GM18870 (cell line): ENCODE data around the gene PRDM16.

Experiments
- ATAC-seq: cut with Tn5 transposase; IDR thresholded peaks from one replicate; pipeline ENCODE4 v1.9.1; 2021; ENCODE audit warnings: moderate library complexity; ENCODE audit not compliant: unreplicated experiment

Gene PRDM16

DNA sequence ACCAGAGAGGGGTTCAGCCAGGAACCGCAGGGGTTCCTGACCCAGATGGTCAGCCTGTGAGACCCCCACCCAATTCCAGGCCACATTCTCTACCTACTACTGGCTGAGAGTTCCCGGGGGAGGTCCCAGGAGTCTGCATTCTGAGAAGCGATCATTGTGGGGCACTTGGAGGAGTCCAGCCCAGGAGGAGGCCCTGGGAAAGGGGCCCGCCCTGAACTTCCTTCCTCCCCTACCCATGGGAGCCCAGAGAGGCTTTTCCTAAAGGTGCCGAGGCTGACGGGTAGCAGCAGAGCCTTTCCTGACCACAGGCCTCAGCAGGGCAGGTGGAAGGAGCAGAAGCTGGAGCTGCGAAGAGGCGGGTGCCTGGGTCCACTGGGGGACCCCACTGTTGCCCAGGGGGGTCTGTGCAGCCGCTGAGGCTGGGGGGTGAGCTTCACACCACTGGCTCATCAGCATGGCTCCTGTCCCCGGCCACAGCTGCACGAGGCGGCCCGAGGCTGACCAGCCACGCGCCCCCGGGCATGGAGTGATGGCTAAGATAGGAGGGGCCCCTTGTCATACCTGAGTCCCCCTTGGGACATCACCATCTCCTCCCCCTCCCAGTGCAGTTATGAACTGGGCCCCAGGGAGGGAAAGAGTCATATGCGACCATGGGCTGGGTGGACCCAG, 127.7 kb downstream of the PRDM16 start:
- no peak for ATAC-seq

- ATAC-seq, result no peak
Observed at GRCh38 chr1:3197781-3198316, 128.8 kb downstream of the PRDM16 start.

- no peak for ATAC-seq
Observed at GRCh38 chr1:3198371-3199271, 129.6 kb downstream of the PRDM16 start.

DNA sequence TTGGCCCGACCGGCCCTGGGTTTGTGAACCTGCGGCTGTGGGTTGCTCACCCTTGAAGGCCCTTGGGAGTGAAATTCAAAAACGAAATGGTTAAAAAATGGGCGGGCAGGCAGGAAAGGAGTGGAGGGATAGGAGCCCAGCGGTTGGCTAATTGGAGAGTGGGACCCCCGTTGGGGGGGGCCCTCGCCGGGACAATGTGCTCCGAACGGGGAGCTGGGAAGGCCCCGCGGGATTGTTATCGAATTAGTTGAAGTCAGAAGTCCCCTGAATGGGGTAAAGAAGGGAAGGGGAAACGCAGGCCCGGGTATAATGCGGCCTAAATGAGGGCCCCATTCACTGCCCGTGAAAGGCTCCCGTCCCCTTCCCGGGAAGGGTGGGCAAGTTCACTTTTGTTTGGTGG, 135.7 kb downstream of the PRDM16 start:
- ATAC-seq, result no peak

DNA sequence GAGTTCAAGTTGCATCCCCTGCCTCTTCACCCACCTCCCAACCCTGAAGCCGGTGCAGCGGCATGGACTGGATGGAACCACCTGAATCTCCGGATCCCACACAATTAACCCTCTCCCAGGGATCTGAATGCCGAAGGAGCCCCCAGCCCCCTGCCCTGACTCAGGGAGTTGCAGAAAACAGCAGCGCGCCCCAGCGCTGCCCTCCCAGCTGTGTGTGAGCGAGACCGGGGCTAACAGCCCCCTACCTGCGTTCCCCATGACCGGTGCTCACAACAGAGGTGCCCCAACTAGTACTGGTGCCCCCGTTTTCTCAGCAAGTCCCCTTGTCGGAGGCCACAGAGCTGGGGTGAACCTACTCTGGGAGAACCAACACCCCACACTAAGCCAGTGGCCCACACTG, 136.8 kb downstream of the PRDM16 start:
- no peak for ATAC-seq

GRCh38 chr1:3206696-3207095, 137.7 kb downstream of the PRDM16 start:
- no peak for ATAC-seq

DNA sequence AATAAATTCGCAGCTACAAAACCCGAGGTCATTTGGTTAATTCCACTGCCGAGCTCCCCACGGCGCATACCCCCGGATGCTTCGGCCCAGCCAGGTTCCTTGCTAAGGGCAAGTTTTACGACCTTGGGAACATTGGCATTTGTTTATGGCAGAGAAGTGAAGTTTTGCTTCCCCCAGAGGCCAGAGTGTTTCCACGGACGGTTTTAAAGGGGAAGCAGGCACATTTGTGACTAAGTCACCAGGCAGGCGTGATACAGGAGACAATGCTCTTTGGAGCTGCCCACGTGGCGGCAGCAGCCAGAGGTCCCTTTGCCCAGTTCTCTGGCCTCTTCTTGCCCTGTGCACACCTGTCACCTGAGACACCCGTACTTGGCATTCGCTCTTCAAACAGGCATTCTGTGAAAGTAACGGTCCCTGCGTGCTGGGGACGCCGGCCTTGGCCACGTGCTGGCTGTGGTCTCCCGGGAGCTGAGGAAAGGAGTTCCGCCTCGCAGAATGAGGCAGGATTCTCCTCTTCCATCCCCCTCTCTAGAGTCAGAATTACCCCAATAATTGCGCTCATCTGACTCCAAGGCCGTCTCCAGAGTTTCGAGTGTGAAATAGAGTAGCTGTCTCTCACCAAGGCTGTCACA, 138.3 kb downstream of the PRDM16 start:
- no peak for ATAC-seq

DNA sequence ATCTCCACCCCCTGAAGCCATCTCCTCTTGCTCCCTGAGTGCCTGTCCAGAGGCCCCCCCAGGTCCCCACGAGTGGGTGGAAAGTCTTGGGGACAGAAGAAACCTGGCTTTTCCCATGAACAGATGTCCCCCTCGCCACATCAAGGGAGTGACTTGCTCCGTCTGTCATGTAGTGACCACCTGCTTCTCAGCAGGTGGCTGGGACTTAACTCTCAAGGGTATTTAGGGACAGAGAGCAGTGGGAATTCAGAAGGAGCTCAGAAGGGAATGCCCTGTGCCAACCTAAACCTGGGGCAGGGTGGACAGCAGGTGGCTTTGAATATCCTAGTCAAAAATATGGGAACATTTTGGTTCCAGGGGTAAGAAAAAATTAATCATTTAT, 139.8 kb downstream of the PRDM16 start:
- ATAC-seq, result no peak

DNA sequence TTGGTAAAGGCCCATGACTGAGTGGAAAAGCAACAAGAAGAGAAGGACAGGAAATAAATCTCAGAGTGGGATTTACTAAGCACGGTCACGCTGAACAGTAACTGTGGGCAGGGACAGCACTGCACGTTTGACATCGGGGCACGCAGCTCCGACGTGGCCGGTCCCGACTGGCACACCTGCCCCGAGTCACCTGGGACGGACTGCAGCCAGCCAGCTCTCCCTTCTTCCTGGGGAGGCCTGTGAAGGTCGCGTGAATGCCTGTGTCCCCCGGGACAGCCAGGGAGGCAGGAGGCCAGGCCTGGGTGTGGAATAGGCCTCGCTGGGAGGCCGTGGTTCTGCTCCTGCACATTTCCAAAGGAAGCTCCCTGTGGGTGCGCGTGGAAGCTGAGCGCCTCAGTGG, 140.2 kb downstream of the PRDM16 start:
- ATAC-seq, result no peak

DNA sequence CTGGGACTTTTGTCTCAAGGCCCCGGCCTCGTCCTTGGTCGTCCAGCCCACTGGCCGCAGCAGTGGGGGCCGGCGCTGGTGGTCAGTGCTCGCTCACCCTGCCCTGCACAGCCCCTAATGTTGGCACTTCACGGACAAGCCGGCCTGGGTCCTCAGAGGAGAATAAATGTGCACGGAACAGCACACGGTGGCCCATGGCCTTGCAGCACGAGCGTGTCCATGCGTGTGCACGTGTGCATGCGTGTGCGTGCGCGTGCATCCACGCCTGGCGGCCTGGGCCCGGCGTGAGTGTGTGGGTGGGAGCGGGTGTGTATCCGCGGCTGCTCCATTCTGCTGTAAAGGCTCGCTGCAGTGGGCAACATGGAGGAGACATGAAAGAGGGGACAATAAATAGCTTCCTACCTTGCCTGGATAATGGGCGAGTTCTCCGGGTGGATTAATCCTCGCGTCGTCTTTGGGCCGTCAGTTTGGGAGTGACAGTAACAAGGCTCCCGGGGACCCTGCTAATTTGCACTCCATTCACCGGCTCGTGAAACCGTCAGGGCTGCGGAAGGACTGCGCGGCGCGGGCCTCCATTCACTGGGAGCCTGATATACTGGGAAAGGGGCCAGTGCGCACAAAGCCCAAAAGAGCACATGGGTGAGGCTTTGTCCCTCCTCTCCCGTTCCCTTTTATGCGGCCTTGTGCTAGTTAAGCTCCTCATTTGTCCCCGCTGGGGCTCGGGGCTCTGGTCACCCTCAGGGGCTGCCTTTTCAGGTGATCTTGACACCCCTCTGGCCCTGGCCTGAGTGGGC, 142.8 kb downstream of the PRDM16 start:
- ATAC-seq, result no peak

- no peak for ATAC-seq
Observed at GRCh38 chr1:3212453-3213355, 143.7 kb downstream of the PRDM16 start.

GRCh38 chr1:3213730-3214129, 144.7 kb downstream of the PRDM16 start:
- no peak for ATAC-seq

- ATAC-seq, result no peak
Observed at GRCh38 chr1:3215198-3216014, 146.4 kb downstream of the PRDM16 start.

DNA sequence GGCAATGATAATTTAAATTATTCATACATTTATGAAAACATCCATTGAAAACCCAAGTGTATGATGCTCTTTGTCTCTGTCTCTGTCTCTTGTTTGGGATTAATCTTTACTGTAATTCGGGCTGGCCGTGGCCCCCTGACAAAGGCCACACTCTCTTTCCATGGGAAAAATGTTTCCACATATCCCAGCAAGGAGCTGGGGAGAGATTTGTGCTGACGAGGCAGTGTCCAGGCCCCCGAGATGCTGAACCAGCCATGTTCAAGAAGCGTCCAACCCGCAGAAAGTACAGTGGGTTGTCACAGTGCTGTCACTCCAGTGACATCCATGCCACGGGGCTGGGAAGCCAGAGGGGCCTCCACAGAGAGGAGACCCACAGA, 147.0 kb downstream of the PRDM16 start:
- ATAC-seq, result no peak

DNA sequence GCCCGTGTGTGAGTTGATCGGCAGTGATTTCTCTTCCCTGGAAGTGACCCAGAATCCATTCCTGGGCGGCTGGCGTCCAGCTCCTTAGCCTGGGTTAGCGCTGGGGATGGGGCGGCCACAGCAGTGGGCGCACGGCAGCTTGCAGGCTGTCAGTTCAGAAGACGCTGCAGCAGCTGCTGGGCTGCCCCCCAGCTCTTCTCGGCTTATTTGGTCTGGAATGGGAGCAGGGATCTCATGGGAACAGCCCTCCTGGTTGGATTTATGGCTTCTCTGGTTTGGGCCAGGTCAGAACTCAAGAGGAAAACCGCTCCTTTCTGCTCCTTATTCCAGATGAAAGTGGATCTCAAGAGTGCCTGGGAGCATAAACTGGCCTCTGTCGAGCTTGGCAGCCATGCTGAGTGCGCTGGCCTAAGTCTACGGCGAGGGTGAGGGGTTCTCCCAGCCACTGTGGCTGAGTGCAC, 148.2 kb downstream of the PRDM16 start:
- no peak for ATAC-seq

DNA sequence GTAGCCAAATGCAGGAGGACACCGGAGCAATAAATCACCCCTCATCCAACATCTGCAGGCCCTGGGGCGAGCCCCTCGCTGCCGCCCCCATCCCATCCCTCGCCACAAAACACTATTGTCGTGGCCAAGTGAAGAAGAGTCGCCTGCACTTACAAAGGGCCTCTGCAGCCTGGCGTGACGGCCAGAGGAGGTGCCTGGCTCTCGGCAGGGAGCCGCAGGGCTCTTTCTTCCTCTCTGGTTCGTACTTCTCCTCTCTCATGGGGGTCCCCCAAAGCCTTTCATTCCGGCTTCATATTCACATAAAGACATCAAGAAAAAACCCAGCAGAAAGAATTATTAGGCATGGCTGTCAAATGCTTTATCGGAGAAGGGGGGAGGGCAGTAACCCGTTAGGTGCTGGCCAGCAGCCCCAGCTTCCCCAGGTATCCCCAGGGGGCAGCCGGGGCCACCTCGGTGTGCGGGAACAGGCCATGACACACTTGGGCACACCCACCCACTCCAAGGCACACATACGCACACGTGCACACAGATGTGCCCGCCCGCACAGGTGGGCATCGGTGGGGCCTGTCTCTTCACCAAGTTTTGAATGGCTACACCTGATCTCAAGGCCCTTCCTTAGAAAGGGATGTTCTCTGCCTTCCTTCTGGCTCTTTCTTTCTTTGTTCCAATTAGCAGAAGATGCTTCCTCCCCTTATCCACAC, 149.1 kb downstream of the PRDM16 start:
- no peak for ATAC-seq

DNA sequence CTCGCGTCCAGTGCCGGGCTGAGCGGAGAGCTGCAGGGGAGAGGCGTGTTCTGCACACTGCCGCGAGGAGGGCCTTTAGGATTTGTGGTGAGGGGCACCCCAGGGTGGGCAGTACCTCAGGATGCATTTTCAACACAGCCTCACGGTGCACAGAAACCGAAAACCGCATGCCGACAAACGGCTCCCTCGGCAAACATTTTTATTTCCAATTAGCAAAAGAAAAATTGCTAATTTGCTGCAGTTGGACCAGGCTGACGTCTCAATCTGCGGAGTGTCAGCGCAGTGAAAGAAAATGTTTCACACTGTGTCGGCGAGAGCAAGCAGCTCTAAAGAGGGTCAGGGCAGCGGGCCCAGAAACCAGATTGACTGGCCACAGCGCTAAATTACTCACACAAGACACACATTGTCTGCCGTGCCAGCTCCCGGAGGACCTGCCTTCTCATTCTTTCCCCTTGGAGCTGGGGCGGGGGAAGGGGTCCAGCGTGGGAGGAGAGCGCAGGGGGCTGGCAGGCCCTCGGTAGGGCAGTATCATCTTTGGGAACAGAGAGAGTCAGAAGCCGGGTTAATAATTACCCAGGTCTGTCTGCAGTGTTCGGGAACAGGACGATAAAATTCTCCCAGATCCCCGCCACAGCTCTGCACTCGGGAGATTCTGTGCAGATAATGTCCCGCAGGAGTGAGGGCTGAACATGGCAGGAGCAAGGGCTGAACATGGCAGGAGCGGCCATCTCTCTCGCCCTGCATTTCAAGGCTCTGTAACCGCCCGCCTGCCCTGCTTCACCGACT, 150.2 kb downstream of the PRDM16 start:
- ATAC-seq, result no peak
